Ovary (tissue), 3 donors: Measurements from ENCODE around the gene TOM1L2.

ENCODE experiments used
- CTCF ChIP-seq, 3 donors: fragments of 450-650 bp in 2 of 3; fragments of 200-600 bp in 1 of 3; IDR thresholded peaks; one replicate each; pipeline versions ENCODE4 v1.5.1 to v1.8.0; 2016 to 2022; ENCODE audit warnings: antibody characterized with exemption in 3 of 3, mild to moderate bottlenecking in 1 of 3
- EP300 ChIP-seq: sonication (generic); formaldehyde crosslinking; IDR thresholded peaks from one replicate; pipeline ENCODE4 v1.6.1; 2017; ENCODE audit warnings: antibody characterized with exemption
- POLR2A ChIP-seq: fragments of 450-650 bp; IDR thresholded peaks from one replicate; pipeline ENCODE4 v1.6.1; 2017; ENCODE audit warnings: antibody characterized with exemption, mild to moderate bottlenecking, moderate library complexity
- donor health status: DM: no; HTN: no; CAD: no.

GRCh38 chr17:17909078-17909477 is 63.1 kb downstream of the TOM1L2 start:
- TF ChIP-seq CTCF (IDR thresholded peaks at IDR 0.05) (no peak), POLR2A (no peak), EP300 (no peak)
